HG03095 (cell line): ENCODE results near the gene PLIN4.
"Not testable (repeated sequence)": the region's sequence is repeated elsewhere in the genome, so short reads cannot be mapped to it uniquely, and the experiment has no call there.

Experiments used
- ATAC-seq: cut with Tn5 transposase; IDR thresholded peaks from one replicate; pipeline ENCODE4 v1.9.1; 2021; ENCODE audit warnings: moderate library complexity; ENCODE audit not compliant: unreplicated experiment

PLIN4 gene

GRCh38 chr19:4547303-4548237 is 29.3 kb upstream of the PLIN4 start:
- no peak for ATAC-seq

- ATAC-seq, result no peak
Observed at GRCh38 chr19:4543842-4544647, 25.8 kb upstream of the PLIN4 start.

GRCh38 chr19:4542896-4543841 is 24.9 kb upstream of the PLIN4 start:
- ATAC-seq, result no peak

GRCh38 chr19:4541806-4542145 is 23.5 kb upstream of the PLIN4 start:
- not testable (repeated sequence) for ATAC-seq

GRCh38 chr19:4541114-4541805 is 23.0 kb upstream of the PLIN4 start:
- no peak for ATAC-seq

GRCh38 chr19:4539693-4540581 is 21.7 kb upstream of the PLIN4 start, which contains the start of gene LRG1:
LRG1 (minus strand) TSS chr19:4540036; CDS start chr19:4540013, 23 bp downstream.
- no peak for ATAC-seq

- no peak for ATAC-seq
Observed at GRCh38 chr19:4539169-4539692, 20.9 kb upstream of the PLIN4 start.

- no peak for ATAC-seq
Observed at GRCh38 chr19:4538601-4538954, 20.3 kb upstream of the PLIN4 start.

- ATAC-seq, result no peak
Observed at GRCh38 chr19:4537953-4538600, 19.8 kb upstream of the PLIN4 start.

GRCh38 chr19:4536798-4537197 is 18.5 kb upstream of the PLIN4 start:
- ATAC-seq, result no peak

- ATAC-seq, result no peak
Observed at GRCh38 chr19:4534836-4535658, 16.8 kb upstream of the PLIN4 start, which contains the start of gene PLIN5. PLIN5 (minus strand) TSS chr19:4535224; CDS start chr19:4534074, 1,150 bp downstream.

GRCh38 chr19:4533835-4534424 is 15.6 kb upstream of the PLIN4 start:
- ATAC-seq, result no peak

GRCh38 chr19:4533334-4533733 is 15.0 kb upstream of the PLIN4 start:
- no peak for ATAC-seq

- no peak for ATAC-seq
Observed at GRCh38 chr19:4531562-4532165, 13.4 kb upstream of the PLIN4 start.

- ATAC-seq, result no peak
Observed at GRCh38 chr19:4529924-4530522, 11.7 kb upstream of the PLIN4 start.

- no peak for ATAC-seq
Observed at GRCh38 chr19:4528843-4529242, 10.6 kb upstream of the PLIN4 start.
